Stomach (tissue), 4 donors: ENCODE data around the gene PTH2.

Source experiments
- EP300 ChIP-seq: sonication (generic); formaldehyde crosslinking; IDR thresholded peaks from one replicate; pipeline ENCODE4 v1.6.1; 2017; ENCODE audit warnings: antibody characterized with exemption
- POLR2A ChIP-seq, 4 donors: fragments of 450-650 bp; IDR thresholded peaks; one replicate each; pipeline ENCODE4 v1.6.1; 2016; ENCODE audit warnings: antibody characterized with exemption in 4 of 4, control low read depth in 2 of 4, mild to moderate bottlenecking in 1 of 4, moderate library complexity in 1 of 4
- POLR2AphosphoS5 ChIP-seq, 3 donors: sonication (generic); formaldehyde crosslinking; IDR thresholded peaks; one replicate each; pipeline ENCODE4 v1.6.1; 2016; ENCODE audit warnings: antibody characterized with exemption in 3 of 3
- TF ChIP-seq, protein P1 (sequence below), 7 experiments: fragments of 450-650 bp in 4 of 7; fragments of 200-600 bp in 3 of 7; sonication (generic) in 3 of 7; IDR thresholded peaks; one replicate each; pipeline ENCODE4 v1.5.1; 2016 to 2019; ENCODE audit warnings: antibody characterized with exemption in 7 of 7, control low read depth in 2 of 7, mild to moderate bottlenecking in 1 of 7

DNA sequence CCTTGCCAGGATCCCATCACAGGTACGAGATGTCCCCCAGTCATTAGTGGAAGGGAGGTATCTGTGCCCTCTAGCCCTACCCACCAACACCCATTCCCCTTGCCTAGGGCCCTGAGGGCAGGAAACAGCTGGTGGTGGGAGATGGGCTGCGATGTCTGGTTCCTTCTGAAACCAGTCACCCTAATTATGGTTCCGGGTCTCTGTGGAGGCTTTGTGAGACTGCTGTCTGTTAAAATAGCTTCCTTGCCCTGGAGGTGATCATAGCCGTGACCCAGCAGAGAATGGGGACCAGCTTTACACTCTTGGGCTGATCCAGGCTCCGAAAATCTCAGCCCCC is 35.3 kb upstream of the PTH2 start:
- TF ChIP-seq, protein P1, sequence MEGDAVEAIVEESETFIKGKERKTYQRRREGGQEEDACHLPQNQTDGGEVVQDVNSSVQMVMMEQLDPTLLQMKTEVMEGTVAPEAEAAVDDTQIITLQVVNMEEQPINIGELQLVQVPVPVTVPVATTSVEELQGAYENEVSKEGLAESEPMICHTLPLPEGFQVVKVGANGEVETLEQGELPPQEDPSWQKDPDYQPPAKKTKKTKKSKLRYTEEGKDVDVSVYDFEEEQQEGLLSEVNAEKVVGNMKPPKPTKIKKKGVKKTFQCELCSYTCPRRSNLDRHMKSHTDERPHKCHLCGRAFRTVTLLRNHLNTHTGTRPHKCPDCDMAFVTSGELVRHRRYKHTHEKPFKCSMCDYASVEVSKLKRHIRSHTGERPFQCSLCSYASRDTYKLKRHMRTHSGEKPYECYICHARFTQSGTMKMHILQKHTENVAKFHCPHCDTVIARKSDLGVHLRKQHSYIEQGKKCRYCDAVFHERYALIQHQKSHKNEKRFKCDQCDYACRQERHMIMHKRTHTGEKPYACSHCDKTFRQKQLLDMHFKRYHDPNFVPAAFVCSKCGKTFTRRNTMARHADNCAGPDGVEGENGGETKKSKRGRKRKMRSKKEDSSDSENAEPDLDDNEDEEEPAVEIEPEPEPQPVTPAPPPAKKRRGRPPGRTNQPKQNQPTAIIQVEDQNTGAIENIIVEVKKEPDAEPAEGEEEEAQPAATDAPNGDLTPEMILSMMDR (IDR thresholded peaks at IDR 0.05): no peak
- no peak for TF ChIP-seq EP300
- TF ChIP-seq POLR2AphosphoS5 (IDR thresholded peaks at IDR 0.05): no peak
- TF ChIP-seq POLR2A (IDR thresholded peaks at IDR 0.05): no peak
